HL-60 (cell line): ENCODE data around the gene TJP3.

ENCODE experiments used
- DNase-seq, 2 experiments: peaks; one replicate each; pipeline ENCODE4 v3.0.0-alpha.2; 2010 to 2020; ENCODE audit warnings: low read depth in 1 of 2, low spot score in 1 of 2
- H3K27ac ChIP-seq: fragments of 250-450 bp; sonication (Bioruptor Pico); replicated peaks from 2 replicates; pipeline ENCODE4 v1.5.1; 2020; ENCODE audit warnings: mild to moderate bottlenecking, moderate library complexity
- H3K27me3 ChIP-seq: fragments of 250-450 bp; sonication (Bioruptor Pico); 2 replicates; pipeline ENCODE4 v1.5.1; 2021; ENCODE audit warnings: mild to moderate bottlenecking, moderate library complexity; ENCODE audit not compliant: insufficient read depth, poor library complexity, severe bottlenecking
- H3K4me3 ChIP-seq: replicated peaks from 2 replicates; pipeline ENCODE4 v1.5.1; 2011; ENCODE audit warnings: mild to moderate bottlenecking, control low read depth, low read length; ENCODE audit not compliant: insufficient read depth
- GABPA ChIP-seq: IDR thresholded peaks from 2 replicates; pipeline ENCODE4 v1.6.1; 2012; ENCODE audit warnings: low read depth
- POLR2AphosphoS5 ChIP-seq: IDR thresholded peaks from 2 replicates; pipeline ENCODE4 v1.6.1; 2012; ENCODE audit warnings: low read depth
- REST ChIP-seq: IDR thresholded peaks from 2 replicates; pipeline ENCODE4 v1.6.1; 2012; ENCODE audit warnings: low read depth; ENCODE audit not compliant: insufficient replicate concordance
- SPI1 ChIP-seq: IDR thresholded peaks from 2 replicates; pipeline ENCODE4 v1.6.1; 2012; ENCODE audit warnings: low read depth, mild to moderate bottlenecking, borderline replicate concordance
- TF ChIP-seq, protein P1 (sequence below): IDR thresholded peaks from one replicate; pipeline ENCODE4 v1.5.1; 2011; ENCODE audit warnings: low read length, control low read depth, inconsistent platforms; ENCODE audit not compliant: insufficient read depth

The TJP3 gene

DNA sequence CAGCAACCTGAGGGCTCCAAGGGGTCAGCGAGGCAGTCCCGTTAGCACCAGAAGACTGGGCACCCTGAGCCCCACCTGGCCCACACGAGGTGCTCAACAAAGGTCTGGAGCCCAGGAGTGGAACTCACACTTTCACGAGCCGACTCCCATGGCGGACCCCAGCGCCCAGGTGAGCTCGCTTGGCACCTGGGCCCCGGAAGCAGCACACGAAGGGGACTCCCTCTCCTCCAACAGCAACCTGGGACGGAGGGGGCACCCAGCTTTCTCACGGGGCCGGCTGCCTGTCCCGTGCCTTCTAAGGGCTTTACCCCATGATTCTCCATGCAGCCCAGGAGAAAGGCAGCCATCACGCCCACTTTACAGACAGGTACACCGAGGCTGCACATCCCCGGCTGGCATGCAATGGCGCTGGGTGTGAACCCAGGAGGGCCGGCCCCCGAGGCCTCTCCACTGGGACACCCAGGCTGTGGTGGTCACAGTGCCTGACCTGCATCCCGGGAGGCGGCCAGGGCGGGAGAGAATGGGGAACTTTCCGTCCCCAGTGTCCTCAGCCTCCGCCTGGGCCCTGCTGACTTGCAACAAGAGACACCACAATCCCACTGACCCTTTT is 13.0 kb upstream of the TJP3 start:
- Histone ChIP-seq H3K27ac (no peak overlapping the region), H3K4me3 (no peak overlapping the region), H3K27me3 (no peaks in the 10 kb centered on the region)
- TF ChIP-seq POLR2AphosphoS5 = no peak
- no peak for TF ChIP-seq REST
- no peak for TF ChIP-seq SPI1
- TF ChIP-seq GABPA = no peak
- TF ChIP-seq, protein P1, sequence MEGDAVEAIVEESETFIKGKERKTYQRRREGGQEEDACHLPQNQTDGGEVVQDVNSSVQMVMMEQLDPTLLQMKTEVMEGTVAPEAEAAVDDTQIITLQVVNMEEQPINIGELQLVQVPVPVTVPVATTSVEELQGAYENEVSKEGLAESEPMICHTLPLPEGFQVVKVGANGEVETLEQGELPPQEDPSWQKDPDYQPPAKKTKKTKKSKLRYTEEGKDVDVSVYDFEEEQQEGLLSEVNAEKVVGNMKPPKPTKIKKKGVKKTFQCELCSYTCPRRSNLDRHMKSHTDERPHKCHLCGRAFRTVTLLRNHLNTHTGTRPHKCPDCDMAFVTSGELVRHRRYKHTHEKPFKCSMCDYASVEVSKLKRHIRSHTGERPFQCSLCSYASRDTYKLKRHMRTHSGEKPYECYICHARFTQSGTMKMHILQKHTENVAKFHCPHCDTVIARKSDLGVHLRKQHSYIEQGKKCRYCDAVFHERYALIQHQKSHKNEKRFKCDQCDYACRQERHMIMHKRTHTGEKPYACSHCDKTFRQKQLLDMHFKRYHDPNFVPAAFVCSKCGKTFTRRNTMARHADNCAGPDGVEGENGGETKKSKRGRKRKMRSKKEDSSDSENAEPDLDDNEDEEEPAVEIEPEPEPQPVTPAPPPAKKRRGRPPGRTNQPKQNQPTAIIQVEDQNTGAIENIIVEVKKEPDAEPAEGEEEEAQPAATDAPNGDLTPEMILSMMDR = no peak
- DNase-seq = no peak

GRCh38 chr19:3695986-3696659 is 12.1 kb upstream of the TJP3 start:
- Histone ChIP-seq H3K4me3 (no peak overlapping the region), H3K27ac (no peak overlapping the region), H3K27me3 (no peaks in the 10 kb centered on the region)
- TF ChIP-seq REST = no peak
- TF ChIP-seq GABPA = no peak
- TF ChIP-seq POLR2AphosphoS5 = no peak
- TF ChIP-seq, protein P1 = no peak
- TF ChIP-seq SPI1 = no peak
- DNase-seq = no peak

DNA sequence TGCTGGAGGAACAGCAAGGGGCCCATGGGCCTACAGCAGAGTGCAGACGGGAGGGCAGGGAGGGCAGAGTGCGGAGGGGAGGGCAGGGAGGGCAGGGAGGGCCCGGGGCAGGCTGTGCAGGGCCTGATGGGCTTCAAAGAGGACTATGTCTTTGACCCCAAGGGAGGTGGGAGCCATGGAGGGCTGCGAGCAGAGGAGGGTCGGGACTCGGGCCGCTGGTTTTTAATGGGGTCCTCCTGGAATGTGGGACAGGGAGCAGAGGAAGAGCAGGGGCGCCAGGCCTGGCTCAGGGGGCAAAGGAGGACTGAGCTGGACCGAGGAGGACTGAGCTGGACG is 11.6 kb upstream of the TJP3 start:
- Histone ChIP-seq H3K27ac (no peak overlapping the region), H3K27me3 (no peaks in the 10 kb centered on the region), H3K4me3 (no peak overlapping the region)
- no peak for DNase-seq
- TF ChIP-seq SPI1 (no peak), REST (no peak), GABPA (no peak), POLR2AphosphoS5 (no peak)
- TF ChIP-seq, protein P1 = no peak
